Activated CD4-positive, alpha-beta T cell treated with anti-CD3 and anti-CD28 coated beads, Interleukin-2, amount 10 ng/mL, durations not matched to agents 24 days and 14 days (primary cell): Measurements from ENCODE around the gene KIAA1328. TPM values are rescaled to one million over a fixed set of nuclear protein-coding genes. Genes with fewer than 3 reads are reported as not detected.

Experiments used
- DNase-seq: peaks from one replicate; pipeline ENCODE4 v3.0.0; 2022
- H3K27ac Mint-ChIP-seq: one replicate; pipeline ENCODE4 v1.8.0; 2022; ENCODE audit warnings: mild to moderate bottlenecking, mixed read lengths
- H3K27me3 Mint-ChIP-seq: one replicate; pipeline ENCODE4 v1.8.0; 2022; ENCODE audit warnings: mixed read lengths
- H3K36me3 Mint-ChIP-seq: one replicate; pipeline ENCODE4 v1.8.0; 2022; ENCODE audit warnings: low read depth, mild to moderate bottlenecking, mixed read lengths
- H3K4me1 Mint-ChIP-seq: one replicate; pipeline ENCODE4 v1.8.0; 2021; ENCODE audit warnings: mixed read lengths
- H3K4me3 Mint-ChIP-seq: one replicate; pipeline ENCODE4 v1.8.0; 2022; ENCODE audit warnings: mild to moderate bottlenecking, moderate library complexity, mixed read lengths
- H3K9me3 Mint-ChIP-seq: one replicate; pipeline ENCODE4 v1.8.0; 2021; ENCODE audit warnings: mixed read lengths
- intact Hi-C: fragments of 100-400 bp; cut with micrococcal nuclease; formaldehyde crosslinking; loops from one replicate; pipeline ENCODE4 v1.15.1; 2023
- total RNA-seq: library from RNA; stranded (reverse); gene quantifications from 2 replicates; pipeline ENCODE4 v1.2.3, GENCODE V29; 2022

KIAA1328 gene
- total RNA-seq, 1 donor from 2014 or later = 7.3 TPM

DNA sequence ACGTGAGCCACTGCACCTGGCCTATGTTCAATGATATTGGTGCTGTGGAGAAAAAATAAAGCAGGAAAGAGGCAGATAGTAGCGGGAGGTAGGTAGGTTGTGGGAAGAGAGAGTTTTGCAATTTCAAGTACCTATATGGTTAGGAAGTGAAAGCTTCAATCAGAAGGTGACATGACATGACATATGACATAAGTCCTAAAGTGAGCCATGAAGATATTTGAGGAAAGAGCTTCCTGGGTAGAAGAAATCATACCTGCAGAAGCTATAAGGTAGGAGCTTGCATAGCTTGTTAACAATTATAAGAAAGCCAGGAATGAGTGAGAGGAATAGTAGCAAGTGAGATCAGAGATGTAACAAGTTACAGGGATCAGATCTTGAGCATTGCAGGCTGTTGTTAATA, 4.2 kb downstream of the KIAA1328 start:
- Mint-ChIP-seq H3K9me3 (no peaks in the 10 kb centered on the region), H3K4me3 (no peak overlapping the region), H3K36me3 (peaks cover 8% of the 10 kb centered on the region), H3K4me1 (peaks cover 23% of the 10 kb centered on the region), H3K27me3 (no peaks in the 10 kb centered on the region), H3K27ac (no peak overlapping the region)
- DNase-seq = no peak
- intact Hi-C loops = no loop called here

- Mint-ChIP-seq H3K27ac (no peak overlapping the region), H3K36me3 (peaks cover 24% of the 10 kb centered on the region), H3K27me3 (no peaks in the 10 kb centered on the region), H3K4me3 (no peak overlapping the region), H3K9me3 (peaks cover 10% of the 10 kb centered on the region), H3K4me1 (peaks cover 8% of the 10 kb centered on the region)
- intact Hi-C loops = no loop called here
- no peak for DNase-seq
Measured at GRCh38 chr18:36835927-36836326, 7.0 kb downstream of the KIAA1328 start.

GRCh38 chr18:36839835-36840234, 10.9 kb downstream of the KIAA1328 start:
- no peak for DNase-seq
- intact Hi-C loops = no loop called here
- H3K9me3 Mint-ChIP-seq = peaks cover 10% of the 10 kb centered on the region
- H3K4me3 Mint-ChIP-seq = no peak overlapping the region
- no peak overlapping the region for H3K27ac Mint-ChIP-seq
- peaks cover 2% of the 10 kb centered on the region for H3K4me1 Mint-ChIP-seq
- H3K27me3 Mint-ChIP-seq = no peaks in the 10 kb centered on the region
- peaks cover 26% of the 10 kb centered on the region for H3K36me3 Mint-ChIP-seq

- Mint-ChIP-seq H3K4me1 (peaks cover 2% of the 10 kb centered on the region), H3K36me3 (peaks cover 21% of the 10 kb centered on the region), H3K9me3 (peaks cover 10% of the 10 kb centered on the region), H3K27ac (no peak overlapping the region), H3K4me3 (no peak overlapping the region), H3K27me3 (no peaks in the 10 kb centered on the region)
- no peak for DNase-seq
- intact Hi-C loops = no loop called here
Measured at GRCh38 chr18:36843199-36843598, 14.3 kb downstream of the KIAA1328 start.

GRCh38 chr18:36843784-36844183, 14.9 kb downstream of the KIAA1328 start:
- peaks cover 10% of the 10 kb centered on the region for H3K9me3 Mint-ChIP-seq
- H3K4me1 Mint-ChIP-seq = peaks cover 2% of the 10 kb centered on the region
- H3K4me3 Mint-ChIP-seq = no peak overlapping the region
- no peak overlapping the region for H3K27ac Mint-ChIP-seq
- no peaks in the 10 kb centered on the region for H3K27me3 Mint-ChIP-seq
- H3K36me3 Mint-ChIP-seq = peaks cover 19% of the 10 kb centered on the region
- no peak for DNase-seq
- intact Hi-C loops = no loop called here

DNA sequence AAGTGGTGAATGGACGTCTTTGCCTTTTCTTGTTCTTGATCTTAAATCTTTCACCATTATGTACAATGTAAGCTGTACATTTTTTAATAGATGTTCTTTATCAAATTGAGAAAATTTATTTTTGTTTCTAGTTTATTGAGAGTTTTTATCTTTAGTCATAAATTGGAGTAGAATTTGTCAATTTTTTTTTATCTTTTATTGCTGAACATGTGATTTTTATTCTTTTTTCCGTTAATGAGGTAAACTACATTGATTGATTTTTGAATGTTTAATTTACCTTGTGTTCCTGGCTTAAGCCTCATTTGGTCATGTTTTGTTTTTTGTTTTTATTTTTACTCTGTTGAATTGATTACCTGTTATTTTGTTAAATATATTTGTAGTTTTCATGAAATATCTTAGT, 19.7 kb downstream of the KIAA1328 start:
- Mint-ChIP-seq H3K27ac (no peak overlapping the region), H3K27me3 (no peaks in the 10 kb centered on the region), H3K9me3 (no peaks in the 10 kb centered on the region), H3K4me3 (no peak overlapping the region), H3K4me1 (no peaks in the 10 kb centered on the region), H3K36me3 (peaks cover 10% of the 10 kb centered on the region)
- no peak for DNase-seq
- intact Hi-C loops = no loop called here

DNA sequence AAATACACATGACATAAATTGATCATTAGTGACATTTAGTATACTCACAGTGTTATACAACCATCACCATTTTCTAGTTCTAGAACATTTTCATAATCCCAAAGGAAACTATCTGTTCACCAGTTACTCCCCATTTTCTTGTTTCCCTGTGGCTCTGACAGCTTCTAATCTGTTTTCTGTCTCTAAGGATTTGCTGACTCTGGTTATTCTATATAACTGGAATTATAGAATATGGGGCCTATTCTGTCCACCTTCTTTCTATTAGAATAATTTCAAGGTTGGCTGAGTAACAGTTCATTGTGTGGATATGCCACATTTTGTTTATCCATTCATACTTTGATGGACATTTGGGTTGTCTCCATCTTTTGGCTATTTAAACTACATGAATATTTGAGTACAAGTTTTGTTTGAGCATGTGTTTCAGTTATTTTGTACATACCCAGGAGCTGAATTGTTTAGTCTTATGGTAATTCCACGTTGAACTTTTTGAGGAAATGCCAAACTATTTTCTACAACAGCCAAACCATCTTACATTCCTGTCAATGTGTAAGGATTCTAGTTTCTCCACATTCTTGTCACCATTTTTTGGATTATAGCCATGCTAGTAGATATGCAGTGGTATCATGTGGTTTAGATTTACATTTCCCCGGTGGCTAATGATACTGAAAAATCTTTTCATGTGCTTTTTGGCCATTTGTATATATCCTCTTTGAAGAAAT, 20.5 kb downstream of the KIAA1328 start:
- Mint-ChIP-seq H3K27ac (no peak overlapping the region), H3K4me3 (no peak overlapping the region), H3K9me3 (peaks cover 3% of the 10 kb centered on the region), H3K4me1 (no peaks in the 10 kb centered on the region), H3K36me3 (peaks cover 13% of the 10 kb centered on the region), H3K27me3 (no peaks in the 10 kb centered on the region)
- intact Hi-C loops = loop anchor here (10.0 kb wide), 1 partner anchor 65 kb away; no protein-coding TSS in a partner anchor
- no peak for DNase-seq

DNA sequence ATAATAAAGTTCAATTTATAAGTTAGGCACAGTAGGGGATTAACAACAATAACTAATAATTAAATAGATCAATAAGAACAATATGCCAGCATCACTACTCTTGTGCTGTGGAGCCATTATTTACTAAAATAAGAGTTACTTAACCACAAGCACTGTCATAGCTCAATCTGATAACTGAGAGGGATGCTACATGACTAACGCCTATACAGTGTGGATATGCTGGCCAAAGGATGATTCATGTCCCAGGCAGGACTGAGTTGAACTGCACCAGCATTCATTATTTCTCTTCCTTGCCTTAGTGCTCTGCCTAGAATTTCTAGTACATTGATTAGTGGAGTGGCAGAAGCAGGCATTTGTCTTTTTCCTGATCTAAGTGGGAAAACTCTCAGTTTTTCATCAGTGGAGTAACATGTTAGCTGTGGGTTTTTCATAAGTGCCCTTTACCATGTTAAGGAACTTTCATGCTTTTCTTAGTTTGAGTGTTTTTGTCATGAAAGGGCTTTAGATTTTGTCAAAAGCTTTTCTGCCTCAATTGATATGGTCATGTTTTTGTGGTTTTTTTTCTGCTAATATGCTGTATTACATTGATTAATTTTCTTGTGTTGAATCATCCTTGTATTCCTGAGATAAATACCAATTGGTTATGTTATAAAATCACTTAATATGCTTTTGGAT, 21.7 kb downstream of the KIAA1328 start:
- no peaks in the 10 kb centered on the region for H3K4me1 Mint-ChIP-seq
- H3K4me3 Mint-ChIP-seq = no peak overlapping the region
- peaks cover 3% of the 10 kb centered on the region for H3K9me3 Mint-ChIP-seq
- intact Hi-C loops = loop anchor here (10.0 kb wide), 1 partner anchor 64 kb away; no protein-coding TSS in a partner anchor
- H3K27me3 Mint-ChIP-seq = no peaks in the 10 kb centered on the region
- peaks cover 13% of the 10 kb centered on the region for H3K36me3 Mint-ChIP-seq
- H3K27ac Mint-ChIP-seq = no peak overlapping the region
- DNase-seq = no peak

DNA sequence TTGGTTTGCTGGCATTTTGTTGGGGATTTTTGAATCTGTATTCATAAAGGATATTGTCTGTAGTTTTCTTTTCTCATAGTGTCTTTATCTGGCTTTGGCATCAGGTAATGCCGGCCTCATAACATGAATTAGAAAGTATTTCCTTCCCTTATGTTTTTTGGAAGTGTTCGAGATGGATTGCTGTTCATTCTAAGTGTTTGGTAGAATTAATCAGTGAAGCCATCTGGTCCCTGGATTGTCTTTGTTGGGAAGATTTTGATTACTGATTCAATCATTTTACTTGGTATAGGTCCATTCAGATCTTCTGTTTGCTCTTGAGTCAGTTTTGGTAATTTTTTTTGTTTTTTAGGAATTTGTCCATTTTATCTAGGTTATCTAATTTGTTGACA, 22.3 kb downstream of the KIAA1328 start:
- H3K27ac Mint-ChIP-seq = no peak overlapping the region
- no peaks in the 10 kb centered on the region for H3K4me1 Mint-ChIP-seq
- H3K4me3 Mint-ChIP-seq = no peak overlapping the region
- DNase-seq = no peak
- no peaks in the 10 kb centered on the region for H3K27me3 Mint-ChIP-seq
- intact Hi-C loops = loop anchor here (10.0 kb wide), 1 partner anchor 64 kb away; no protein-coding TSS in a partner anchor
- H3K9me3 Mint-ChIP-seq = peaks cover 3% of the 10 kb centered on the region
- peaks cover 14% of the 10 kb centered on the region for H3K36me3 Mint-ChIP-seq

GRCh38 chr18:36856815-36857214, 27.9 kb downstream of the KIAA1328 start:
- Mint-ChIP-seq H3K4me3 (no peak overlapping the region), H3K27me3 (no peaks in the 10 kb centered on the region), H3K4me1 (no peaks in the 10 kb centered on the region), H3K9me3 (peaks cover 3% of the 10 kb centered on the region), H3K27ac (no peak overlapping the region), H3K36me3 (peaks cover 16% of the 10 kb centered on the region)
- no peak for DNase-seq
- intact Hi-C loops = loop anchor here (10.0 kb wide), 1 partner anchor 58 kb away; no protein-coding TSS in a partner anchor

- intact Hi-C loops = no loop called here
- Mint-ChIP-seq H3K27ac (no peak overlapping the region), H3K4me1 (peaks cover 3% of the 10 kb centered on the region), H3K36me3 (peaks cover 8% of the 10 kb centered on the region), H3K27me3 (no peaks in the 10 kb centered on the region), H3K4me3 (no peak overlapping the region), H3K9me3 (no peaks in the 10 kb centered on the region)
- DNase-seq = no peak
Measured at GRCh38 chr18:36862182-36862581, 33.3 kb downstream of the KIAA1328 start.

GRCh38 chr18:36867056-36867455, 38.1 kb downstream of the KIAA1328 start:
- no peak for DNase-seq
- H3K4me1 Mint-ChIP-seq = peaks cover 3% of the 10 kb centered on the region
- H3K4me3 Mint-ChIP-seq = no peak overlapping the region
- intact Hi-C loops = no loop called here
- peaks cover 8% of the 10 kb centered on the region for H3K36me3 Mint-ChIP-seq
- H3K27me3 Mint-ChIP-seq = no peaks in the 10 kb centered on the region
- H3K9me3 Mint-ChIP-seq = no peaks in the 10 kb centered on the region
- H3K27ac Mint-ChIP-seq = no peak overlapping the region

DNA sequence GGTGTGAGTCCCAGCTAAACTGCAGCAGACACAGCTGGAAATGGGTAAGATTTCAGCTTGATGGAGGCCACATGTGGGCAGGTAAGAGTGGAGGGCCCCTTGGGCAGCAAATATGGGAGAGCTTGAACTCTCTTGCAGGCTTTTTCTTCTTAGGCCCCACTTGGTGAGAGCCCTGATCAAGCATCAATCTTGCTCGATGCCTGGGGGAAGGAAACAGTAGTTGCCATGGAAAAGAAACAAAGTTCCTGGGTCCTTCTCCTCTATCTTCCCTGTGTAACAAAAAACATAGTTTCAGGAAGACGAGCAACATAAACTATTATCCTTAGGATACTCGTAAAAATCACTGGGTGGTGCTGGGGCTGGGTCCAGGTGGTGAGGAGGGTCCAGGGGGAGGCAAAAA, 42.9 kb downstream of the KIAA1328 start:
- H3K27ac Mint-ChIP-seq = no peak overlapping the region
- H3K4me3 Mint-ChIP-seq = no peak overlapping the region
- H3K36me3 Mint-ChIP-seq = peaks cover 10% of the 10 kb centered on the region
- H3K27me3 Mint-ChIP-seq = no peaks in the 10 kb centered on the region
- H3K4me1 Mint-ChIP-seq = no peaks in the 10 kb centered on the region
- intact Hi-C loops = no loop called here
- no peak for DNase-seq
- peaks cover 22% of the 10 kb centered on the region for H3K9me3 Mint-ChIP-seq

DNA sequence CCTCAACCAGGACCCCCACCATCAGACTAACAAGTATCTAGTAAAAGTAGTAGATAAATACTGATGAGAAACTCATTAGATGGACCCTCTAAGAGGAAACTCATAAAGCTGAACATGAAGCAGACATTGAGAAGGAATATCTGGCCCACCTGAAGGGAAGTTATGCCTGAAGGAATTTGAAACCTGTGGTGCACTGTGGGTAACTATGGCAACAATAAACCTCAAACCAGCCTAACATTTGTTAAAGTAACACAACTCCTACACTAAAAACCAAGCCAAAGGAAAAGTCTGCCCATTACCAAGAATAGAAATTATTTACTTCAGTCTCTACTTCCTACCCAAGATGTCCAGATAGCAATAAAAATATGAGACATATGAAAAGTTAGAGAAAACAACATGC, 43.4 kb downstream of the KIAA1328 start:
- no peak for DNase-seq
- Mint-ChIP-seq H3K4me1 (no peaks in the 10 kb centered on the region), H3K27ac (no peak overlapping the region), H3K27me3 (no peaks in the 10 kb centered on the region), H3K36me3 (peaks cover 11% of the 10 kb centered on the region), H3K4me3 (no peak overlapping the region), H3K9me3 (peaks cover 26% of the 10 kb centered on the region)
- intact Hi-C loops = no loop called here
